ENCODE data around the gene KCNIP4.

DNA sequence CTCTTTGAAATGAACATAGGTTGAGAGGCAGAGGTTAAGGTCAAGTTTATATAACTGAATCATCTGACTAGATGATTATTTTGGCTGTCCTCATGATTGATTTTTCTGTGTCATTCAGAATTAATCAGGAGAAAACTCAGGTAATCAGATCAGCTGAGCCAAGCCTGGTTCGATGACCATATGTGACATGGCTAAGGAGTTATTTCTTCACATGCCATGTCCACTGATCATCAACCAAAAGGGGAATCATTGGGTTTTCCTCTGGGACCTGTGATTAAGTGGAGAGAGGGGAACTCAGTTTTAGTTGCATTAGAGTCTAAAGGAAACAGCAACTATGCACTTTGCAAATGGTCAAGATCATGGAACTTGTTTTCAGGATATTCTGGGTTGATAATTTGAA lies 1268.6 kb downstream of the KCNIP4 start:
- TF ChIP-seq, protein P1, sequence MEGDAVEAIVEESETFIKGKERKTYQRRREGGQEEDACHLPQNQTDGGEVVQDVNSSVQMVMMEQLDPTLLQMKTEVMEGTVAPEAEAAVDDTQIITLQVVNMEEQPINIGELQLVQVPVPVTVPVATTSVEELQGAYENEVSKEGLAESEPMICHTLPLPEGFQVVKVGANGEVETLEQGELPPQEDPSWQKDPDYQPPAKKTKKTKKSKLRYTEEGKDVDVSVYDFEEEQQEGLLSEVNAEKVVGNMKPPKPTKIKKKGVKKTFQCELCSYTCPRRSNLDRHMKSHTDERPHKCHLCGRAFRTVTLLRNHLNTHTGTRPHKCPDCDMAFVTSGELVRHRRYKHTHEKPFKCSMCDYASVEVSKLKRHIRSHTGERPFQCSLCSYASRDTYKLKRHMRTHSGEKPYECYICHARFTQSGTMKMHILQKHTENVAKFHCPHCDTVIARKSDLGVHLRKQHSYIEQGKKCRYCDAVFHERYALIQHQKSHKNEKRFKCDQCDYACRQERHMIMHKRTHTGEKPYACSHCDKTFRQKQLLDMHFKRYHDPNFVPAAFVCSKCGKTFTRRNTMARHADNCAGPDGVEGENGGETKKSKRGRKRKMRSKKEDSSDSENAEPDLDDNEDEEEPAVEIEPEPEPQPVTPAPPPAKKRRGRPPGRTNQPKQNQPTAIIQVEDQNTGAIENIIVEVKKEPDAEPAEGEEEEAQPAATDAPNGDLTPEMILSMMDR (IDR thresholded peaks at IDR 0.05) = no peak
- TF ChIP-seq POLR2AphosphoS5 (IDR thresholded peaks at IDR 0.05) (no peak), POLR2A (IDR thresholded peaks at IDR 0.05) (no peak), EP300 (IDR thresholded peaks at IDR 0.05; ENCODE audit: low read depth) (no peak)

Measured in transverse colon (tissue), 4 donors.